Measurements from ENCODE around the gene SUSD4. TPM values are rescaled to one million over a fixed set of nuclear protein-coding genes. Genes with fewer than 3 reads are reported as not detected.

The SUSD4 gene
- total RNA-seq, 1 donor from 2014 or later = 0.84 TPM

GRCh38 chr1:223242382-223242955, 121.5 kb downstream of the SUSD4 start:
- no peak for DNase-seq (ENCODE audit: low read depth)
- H3K36me3 ChIP-seq (ENCODE audit: control insufficient read depth, insufficient read depth, low read length) = no peaks in the 10 kb centered on the region
- TF ChIP-seq CTCF (IDR thresholded peaks at IDR 0.05; ENCODE audit: insufficient read depth, low read length, poor library complexity, severe bottlenecking) = no peak
- H3K27me3 ChIP-seq (ENCODE audit: control insufficient read depth, insufficient read depth, low read length) = no peaks in the 10 kb centered on the region
- no peak overlapping the region for H3K4me3 ChIP-seq (ENCODE audit: low read depth, low read length)

GRCh38 chr1:223240122-223240521, 123.9 kb downstream of the SUSD4 start:
- TF ChIP-seq CTCF (IDR thresholded peaks at IDR 0.05; ENCODE audit: insufficient read depth, low read length, poor library complexity, severe bottlenecking) = no peak
- H3K27me3 ChIP-seq (ENCODE audit: control insufficient read depth, insufficient read depth, low read length) = no peaks in the 10 kb centered on the region
- no peak for DNase-seq (ENCODE audit: low read depth)
- H3K36me3 ChIP-seq (ENCODE audit: control insufficient read depth, insufficient read depth, low read length) = no peaks in the 10 kb centered on the region
- H3K4me3 ChIP-seq (ENCODE audit: low read depth, low read length) = no peak overlapping the region

DNA sequence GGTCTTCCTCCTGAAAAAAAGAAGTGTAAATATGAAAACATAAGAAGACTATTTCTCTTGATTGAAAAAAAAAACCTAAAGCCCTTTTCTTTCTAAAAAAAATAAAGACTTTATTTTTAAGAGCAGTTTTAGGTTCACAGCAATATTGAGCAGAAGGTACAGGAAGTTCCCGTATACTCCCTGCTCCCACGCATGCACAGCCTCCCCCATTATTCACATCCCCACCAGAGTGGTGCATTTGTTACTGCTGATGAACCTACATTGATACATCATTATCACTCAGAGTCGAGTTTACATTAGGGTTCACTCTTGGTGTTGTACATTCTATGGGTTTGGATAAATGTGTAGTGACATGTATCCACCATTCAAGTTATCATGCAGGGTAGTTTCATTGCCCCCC, 128.9 kb downstream of the SUSD4 start:
- no peaks in the 10 kb centered on the region for H3K27me3 ChIP-seq (ENCODE audit: control insufficient read depth, insufficient read depth, low read length)
- DNase-seq (ENCODE audit: low read depth) = no peak
- no peaks in the 10 kb centered on the region for H3K36me3 ChIP-seq (ENCODE audit: control insufficient read depth, insufficient read depth, low read length)
- no peak overlapping the region for H3K4me3 ChIP-seq (ENCODE audit: low read depth, low read length)
- no peak for TF ChIP-seq CTCF (IDR thresholded peaks at IDR 0.05; ENCODE audit: insufficient read depth, low read length, poor library complexity, severe bottlenecking)

DNA sequence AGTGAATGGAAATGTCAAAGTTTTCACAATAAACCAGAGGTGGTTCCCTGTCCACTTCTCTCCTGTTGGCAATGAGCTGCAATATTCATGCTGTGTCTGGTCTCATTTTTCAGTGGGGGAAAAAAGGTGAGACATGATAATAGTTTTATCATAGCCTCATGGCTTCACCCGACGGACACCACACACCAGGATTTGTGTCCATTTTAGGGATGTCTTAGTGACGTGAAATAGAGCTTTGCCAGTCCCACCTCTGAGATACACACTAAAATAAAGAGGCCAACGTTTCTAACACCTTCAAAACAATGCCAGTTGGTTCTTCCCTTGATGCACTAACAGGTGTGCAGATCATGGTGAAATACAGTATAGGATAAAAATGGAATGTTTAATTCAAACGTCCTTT, 129.4 kb downstream of the SUSD4 start:
- no peaks in the 10 kb centered on the region for H3K27me3 ChIP-seq (ENCODE audit: control insufficient read depth, insufficient read depth, low read length)
- H3K4me3 ChIP-seq (ENCODE audit: low read depth, low read length) = no peak overlapping the region
- no peak for DNase-seq (ENCODE audit: low read depth)
- TF ChIP-seq CTCF (IDR thresholded peaks at IDR 0.05; ENCODE audit: insufficient read depth, low read length, poor library complexity, severe bottlenecking) = no peak
- no peaks in the 10 kb centered on the region for H3K36me3 ChIP-seq (ENCODE audit: control insufficient read depth, insufficient read depth, low read length)

DNA sequence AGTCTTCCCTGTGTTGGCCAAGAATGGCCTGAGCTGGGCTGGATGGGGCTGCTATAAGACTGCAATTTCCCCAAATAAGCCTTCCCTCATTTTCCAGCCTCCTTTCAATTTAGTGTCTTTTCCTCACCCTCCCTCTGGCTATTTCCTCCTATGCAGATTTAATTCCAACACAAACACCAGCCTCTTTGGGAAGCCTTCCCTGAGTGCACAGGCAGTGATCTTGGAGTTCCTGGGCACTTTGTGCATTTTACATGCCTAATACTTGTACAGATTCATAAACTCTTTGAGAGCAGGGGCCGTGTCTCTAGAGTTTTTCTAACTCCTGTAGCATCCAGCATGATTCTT, 129.8 kb downstream of the SUSD4 start:
- no peak for TF ChIP-seq CTCF (IDR thresholded peaks at IDR 0.05; ENCODE audit: insufficient read depth, low read length, poor library complexity, severe bottlenecking)
- DNase-seq (ENCODE audit: low read depth) = no peak
- no peaks in the 10 kb centered on the region for H3K27me3 ChIP-seq (ENCODE audit: control insufficient read depth, insufficient read depth, low read length)
- no peak overlapping the region for H3K4me3 ChIP-seq (ENCODE audit: low read depth, low read length)
- H3K36me3 ChIP-seq (ENCODE audit: control insufficient read depth, insufficient read depth, low read length) = no peaks in the 10 kb centered on the region

GRCh38 chr1:223233410-223234169, 130.4 kb downstream of the SUSD4 start:
- Histone ChIP-seq H3K36me3 (ENCODE audit: control insufficient read depth, insufficient read depth, low read length) (no peaks in the 10 kb centered on the region), H3K4me3 (ENCODE audit: low read depth, low read length) (no peak overlapping the region), H3K27me3 (ENCODE audit: control insufficient read depth, insufficient read depth, low read length) (no peaks in the 10 kb centered on the region)
- TF ChIP-seq CTCF (IDR thresholded peaks at IDR 0.05; ENCODE audit: insufficient read depth, low read length, poor library complexity, severe bottlenecking) = no peak
- DNase-seq (ENCODE audit: low read depth) = peak; percentile 66
